Thymus (tissue), 11 donors: Measurements from ENCODE around the gene TMEFF2. TPM values are rescaled to one million over a fixed set of nuclear protein-coding genes. Genes with fewer than 3 reads are reported as not detected.
A peak's percentile ranks its signal among the peaks of the same experiment; 100 is the strongest.
"Not testable (repeated sequence)": the region's sequence is repeated elsewhere in the genome, so short reads cannot be mapped to it uniquely, and the experiment has no call there.

ENCODE experiments used
- DNase-seq, 9 donors: peaks; one replicate each; pipeline ENCODE4 v3.0.0-alpha.2; 2013; ENCODE audit warnings: low spot score in 9 of 9, low read depth in 6 of 9, missing footprints in 1 of 9
- H3K27ac ChIP-seq, 2 donors: one replicate each; pipeline ENCODE4 v1.5.1; 2013; ENCODE audit warnings: control low read depth in 1 of 2, low read depth in 1 of 2, low read length in 1 of 2, mild to moderate bottlenecking in 1 of 2, moderate library complexity in 1 of 2
- H3K27me3 ChIP-seq, 2 donors: one replicate each; pipeline ENCODE4 v1.5.1; 2013; ENCODE audit warnings: low read length in 1 of 2; ENCODE audit not compliant: control insufficient read depth in 2 of 2, insufficient read depth in 1 of 2
- H3K36me3 ChIP-seq, 2 donors: one replicate each; pipeline ENCODE4 v1.5.1; 2013; ENCODE audit warnings: low read length in 1 of 2, mild to moderate bottlenecking in 1 of 2, moderate library complexity in 1 of 2; ENCODE audit not compliant: control insufficient read depth in 2 of 2, insufficient read depth in 2 of 2
- H3K4me1 ChIP-seq, 2 donors: one replicate each; pipeline ENCODE4 v1.5.1; 2013; ENCODE audit warnings: low read length in 2 of 2; ENCODE audit not compliant: control insufficient read depth in 2 of 2, insufficient read depth in 2 of 2
- H3K4me3 ChIP-seq, 2 donors: one replicate each; pipeline ENCODE4 v1.5.1; 2013; ENCODE audit warnings: low read length in 2 of 2, control low read depth in 1 of 2, mild to moderate bottlenecking in 1 of 2
- H3K9me3 ChIP-seq, 2 donors: one replicate each; pipeline ENCODE4 v1.5.1; 2013; ENCODE audit warnings: low read length in 1 of 2, mild to moderate bottlenecking in 1 of 2; ENCODE audit not compliant: control insufficient read depth in 2 of 2, insufficient read depth in 1 of 2
- WGBS: extraction: QIAGEN DNeasy Blood & Tissue Kit; methylation state at CpG from one replicate; pipeline ENCODE4 v1.1.7; 2013; 5-methylcytosine and 5-hydroxymethylcytosine counted together
- polyA plus RNA-seq: library from polyadenylated mRNA; stranded (reverse); fragments of 200-250 nt; gene quantifications from one replicate; pipeline ENCODE4 v1.2.3, GENCODE V29; 2013
- total RNA-seq: library from RNA; stranded (reverse); fragments of 120-200 nt; gene quantifications from one replicate; pipeline ENCODE4 v1.2.4, GENCODE V29; 2013
- donor health status: healthy.

TMEFF2 gene
- total and polyA plus RNA-seq, 2 donors, result 0.05 to 1.2 TPM

GRCh38 chr2:192148241-192148619 is 46.5 kb downstream of the TMEFF2 start:
- Histone ChIP-seq H3K4me3 (no peak overlapping the region), H3K27me3 (no peaks in the 10 kb centered on the region), H3K4me1 (no peaks in the 10 kb centered on the region), H3K36me3 (no peaks in the 10 kb centered on the region), H3K27ac (no peak overlapping the region), H3K9me3 (no peaks in the 10 kb centered on the region)
- no peak for DNase-seq
- WGBS, result 89% methylated on average over 2 of the region's 2 CpGs

GRCh38 chr2:192146069-192147015 is 48.4 kb downstream of the TMEFF2 start:
- H3K27me3 ChIP-seq, result no peaks in the 10 kb centered on the region
- H3K9me3 ChIP-seq, result no peaks in the 10 kb centered on the region
- H3K27ac ChIP-seq, result no peak overlapping the region
- no peaks in the 10 kb centered on the region for H3K36me3 ChIP-seq
- no peaks in the 10 kb centered on the region for H3K4me1 ChIP-seq
- no peak overlapping the region for H3K4me3 ChIP-seq
- DNase-seq, result no peak
- 97% methylated on average over 1 of the region's 1 CpG for WGBS

GRCh38 chr2:192145496-192145895 is 49.2 kb downstream of the TMEFF2 start:
- H3K9me3 ChIP-seq, result no peaks in the 10 kb centered on the region
- H3K27me3 ChIP-seq, result no peaks in the 10 kb centered on the region
- no peak overlapping the region for H3K4me3 ChIP-seq
- 96% methylated on average over 3 of the region's 3 CpGs for WGBS
- no peak for DNase-seq
- H3K4me1 ChIP-seq, result no peaks in the 10 kb centered on the region
- H3K36me3 ChIP-seq, result no peaks in the 10 kb centered on the region
- no peak overlapping the region for H3K27ac ChIP-seq

- 97% methylated on average over 7 of the region's 7 CpGs for WGBS
- no peak for DNase-seq
- no peaks in the 10 kb centered on the region for H3K9me3 ChIP-seq
- no peaks in the 10 kb centered on the region for H3K27me3 ChIP-seq
- H3K4me1 ChIP-seq, result no peaks in the 10 kb centered on the region
- H3K4me3 ChIP-seq, result no peak overlapping the region
- H3K27ac ChIP-seq, result no peak overlapping the region
- no peaks in the 10 kb centered on the region for H3K36me3 ChIP-seq
Measured at GRCh38 chr2:192140236-192140839, 54.4 kb downstream of the TMEFF2 start.

GRCh38 chr2:192139813-192140212 is 54.9 kb downstream of the TMEFF2 start:
- Histone ChIP-seq H3K27me3 (no peaks in the 10 kb centered on the region), H3K36me3 (no peaks in the 10 kb centered on the region), H3K4me1 (no peaks in the 10 kb centered on the region), H3K9me3 (no peaks in the 10 kb centered on the region), H3K27ac (no peak overlapping the region), H3K4me3 (no peak overlapping the region)
- 82% methylated on average over 1 of the region's 1 CpG for WGBS
- no peak for DNase-seq

GRCh38 chr2:192137451-192137850 is 57.3 kb downstream of the TMEFF2 start:
- WGBS, result 86% methylated on average over 1 of the region's 1 CpG
- Histone ChIP-seq H3K4me3 (no peak overlapping the region), H3K27ac (no peak overlapping the region), H3K4me1 (no peaks in the 10 kb centered on the region), H3K27me3 (no peaks in the 10 kb centered on the region), H3K9me3 (no peaks in the 10 kb centered on the region), H3K36me3 (no peaks in the 10 kb centered on the region)
- no peak for DNase-seq

GRCh38 chr2:192132604-192133003 is 62.1 kb downstream of the TMEFF2 start:
- not testable (repeated sequence) for H3K4me1 ChIP-seq, H3K27me3 ChIP-seq, H3K4me3 ChIP-seq, H3K27ac ChIP-seq, DNase-seq, H3K9me3 ChIP-seq, H3K36me3 ChIP-seq
- 96% methylated on average over 15 of the region's 15 CpGs for WGBS

GRCh38 chr2:192130312-192130711 is 64.4 kb downstream of the TMEFF2 start:
- not testable (repeated sequence) for H3K27ac ChIP-seq, H3K27me3 ChIP-seq, H3K4me3 ChIP-seq, H3K36me3 ChIP-seq, DNase-seq, H3K4me1 ChIP-seq, H3K9me3 ChIP-seq
- WGBS, result 95% methylated on average over 5 of the region's 5 CpGs

- Histone ChIP-seq H3K27me3 (no peaks in the 10 kb centered on the region), H3K36me3 (no peaks in the 10 kb centered on the region), H3K4me3 (no peak overlapping the region), H3K27ac (no peak overlapping the region), H3K9me3 (no peaks in the 10 kb centered on the region), H3K4me1 (peaks cover 0 to 3% of the 10 kb centered on the region in 2 donors)
- DNase-seq, result peak in 1 of 9 donors; percentile 11
- 68% methylated on average over 4 of the region's 4 CpGs for WGBS
Measured at GRCh38 chr2:192128655-192129054, 66.1 kb downstream of the TMEFF2 start.
